Measurements from ENCODE around the gene WWOX. TPM values are rescaled to one million over a fixed set of nuclear protein-coding genes. Genes with fewer than 3 reads are reported as not detected.

The WWOX gene
- total RNA-seq, 4 donors from 2014 or later, result 135 to 209 (median 159) TPM

- Histone ChIP-seq H3K27me3 (no peaks in the 10 kb centered on the region), H3K4me1 (peaks cover 21 to 26% of the 10 kb centered on the region in 2 donors), H3K4me3 (replicated peaks in 1 of 3) (no peak overlapping the region), H3K27ac (peak overlapping the region; percentile 39 to 78 (median 62)), H3K9me3 (no peaks in the 10 kb centered on the region), H3K36me3 (no peaks in the 10 kb centered on the region)
- DNase-seq, result peak; percentile 54 to 68
- intact Hi-C loops (cut with DNase I), result no loop called here
- TF ChIP-seq POLR2A (IDR thresholded peaks at IDR 0.05) (peak in 1 of 2 donors; percentile 23), CTCF (IDR thresholded peaks at IDR 0.05) (no peak)
- 17 to 18% methylated on average over 12 of the region's 12 CpGs for WGBS, 2 donors
These were observed 452.1 kb downstream of the WWOX start for GRCh38 chr16:78551487-78552085.

GRCh38 chr16:78552106-78552675 lies 452.7 kb downstream of the WWOX start:
- no peak for DNase-seq
- Histone ChIP-seq H3K4me3 (replicated peaks in 1 of 3) (no peak overlapping the region), H3K4me1 (peaks cover 21 to 26% of the 10 kb centered on the region in 2 donors), H3K9me3 (no peaks in the 10 kb centered on the region), H3K27me3 (no peaks in the 10 kb centered on the region), H3K36me3 (no peaks in the 10 kb centered on the region), H3K27ac (peak overlapping the region; percentile 39 to 78 (median 62))
- WGBS, 2 donors, result 86% methylated on average over 16 of the region's 16 CpGs
- TF ChIP-seq POLR2A (IDR thresholded peaks at IDR 0.05) (no peak), CTCF (IDR thresholded peaks at IDR 0.05) (no peak)
- intact Hi-C loops (cut with DNase I), result no loop called here

- WGBS, 2 donors, result 93 to 100% methylated on average over 1 of the region's 1 CpG
- TF ChIP-seq POLR2A (IDR thresholded peaks at IDR 0.05) (no peak), CTCF (IDR thresholded peaks at IDR 0.05) (no peak)
These were observed 453.3 kb downstream of the WWOX start for GRCh38 chr16:78552716-78553115.

GRCh38 chr16:78553268-78554039 lies 454.0 kb downstream of the WWOX start:
- intact Hi-C loops (cut with DNase I), result no loop called here
- peak overlapping the region in 1 of 3 donors; percentile 78 for H3K27ac ChIP-seq
- H3K36me3 ChIP-seq, result no peaks in the 10 kb centered on the region
- WGBS, 2 donors, result 95 to 97% methylated on average over 10 of the region's 10 CpGs
- no peaks in the 10 kb centered on the region for H3K27me3 ChIP-seq
- TF ChIP-seq CTCF (IDR thresholded peaks at IDR 0.05), result no peak
- TF ChIP-seq POLR2A (IDR thresholded peaks at IDR 0.05), result no peak
- no peak for DNase-seq
- H3K4me1 ChIP-seq, result peaks cover 21 to 26% of the 10 kb centered on the region in 2 donors
- H3K4me3 ChIP-seq (replicated peaks in 1 of 3), result no peak overlapping the region
- no peaks in the 10 kb centered on the region for H3K9me3 ChIP-seq

More at GRCh38 chr16:78552716-78553115, 453.3 kb downstream of the WWOX start:
- Histone ChIP-seq H3K36me3 (no peaks in the 10 kb centered on the region), H3K4me1 (peaks cover 21 to 26% of the 10 kb centered on the region in 2 donors), H3K27me3 (no peaks in the 10 kb centered on the region), H3K4me3 (replicated peaks in 1 of 3) (no peak overlapping the region), H3K27ac (peak overlapping the region in 2 of 3 donors; percentile 62 to 78), H3K9me3 (no peaks in the 10 kb centered on the region)
- no peak for DNase-seq
- intact Hi-C loops (cut with DNase I), result no loop called here

GRCh38 chr16:78556421-78556820 lies 457.0 kb downstream of the WWOX start:
- Histone ChIP-seq H3K9me3 (no peaks in the 10 kb centered on the region), H3K27ac (no peak overlapping the region), H3K4me1 (peaks cover 21 to 26% of the 10 kb centered on the region in 2 donors), H3K36me3 (no peaks in the 10 kb centered on the region), H3K4me3 (replicated peaks in 1 of 3) (no peak overlapping the region), H3K27me3 (no peaks in the 10 kb centered on the region)
- intact Hi-C loops (cut with DNase I), result no loop called here
- TF ChIP-seq POLR2A (IDR thresholded peaks at IDR 0.05), result no peak
- no peak for TF ChIP-seq CTCF (IDR thresholded peaks at IDR 0.05)
- WGBS, 2 donors, result 97% methylated on average over 16 of the region's 16 CpGs
- no peak for DNase-seq

Data from thyroid gland (tissue), 4 donors.